ENCODE data around the gene MCM9.

The MCM9 gene

GRCh38 chr6:118917546-118918328 is 17.2 kb downstream of the MCM9 start:
- peaks cover 3% of the 10 kb centered on the region for H3K4me1 Mint-ChIP-seq (ENCODE audit: low read depth)
- H3K27me3 Mint-ChIP-seq (ENCODE audit: low read depth): no peaks in the 10 kb centered on the region
- H3K36me3 Mint-ChIP-seq (ENCODE audit: low read depth): peaks cover 47% of the 10 kb centered on the region
- no peak overlapping the region for H3K27ac Mint-ChIP-seq
- no peak for DNase-seq (ENCODE audit: low spot score)
- no peaks in the 10 kb centered on the region for H3K9me3 Mint-ChIP-seq
- H3K4me3 Mint-ChIP-seq: no peak overlapping the region

GRCh38 chr6:118914598-118914997 is 20.4 kb downstream of the MCM9 start:
- Mint-ChIP-seq H3K4me3 (no peak overlapping the region), H3K4me1 (ENCODE audit: low read depth) (peaks cover 3% of the 10 kb centered on the region), H3K27me3 (ENCODE audit: low read depth) (no peaks in the 10 kb centered on the region), H3K9me3 (no peaks in the 10 kb centered on the region), H3K27ac (no peak overlapping the region), H3K36me3 (ENCODE audit: low read depth) (peaks cover 46% of the 10 kb centered on the region)
- DNase-seq (ENCODE audit: low spot score): no peak

DNA sequence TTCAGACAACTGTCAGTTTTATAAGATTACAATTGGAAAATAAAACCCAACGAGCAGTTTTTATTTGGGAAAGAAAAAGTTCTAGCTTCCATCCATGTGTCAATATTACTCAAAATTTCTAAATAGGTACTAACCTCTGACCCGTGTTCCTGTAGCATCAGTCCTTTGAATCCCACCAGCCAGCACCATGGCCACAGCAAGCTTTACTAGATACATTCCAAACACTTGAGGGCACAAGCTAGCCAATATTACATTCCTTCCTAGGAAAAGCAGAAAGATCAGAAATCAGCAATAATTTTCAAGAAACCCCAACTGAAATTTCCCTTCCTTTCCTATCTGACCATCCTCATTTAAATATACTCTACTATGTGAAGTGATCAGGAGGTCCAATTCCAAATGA is 21.8 kb downstream of the MCM9 start:
- no peaks in the 10 kb centered on the region for H3K9me3 Mint-ChIP-seq
- no peak overlapping the region for H3K27ac Mint-ChIP-seq
- no peaks in the 10 kb centered on the region for H3K27me3 Mint-ChIP-seq (ENCODE audit: low read depth)
- H3K4me1 Mint-ChIP-seq (ENCODE audit: low read depth): peaks cover 5% of the 10 kb centered on the region
- no peak for DNase-seq (ENCODE audit: low spot score)
- H3K36me3 Mint-ChIP-seq (ENCODE audit: low read depth): peaks cover 46% of the 10 kb centered on the region
- H3K4me3 Mint-ChIP-seq: no peak overlapping the region

- H3K27me3 Mint-ChIP-seq (ENCODE audit: low read depth): no peaks in the 10 kb centered on the region
- H3K36me3 Mint-ChIP-seq (ENCODE audit: low read depth): peaks cover 49% of the 10 kb centered on the region
- H3K4me1 Mint-ChIP-seq (ENCODE audit: low read depth): peaks cover 5% of the 10 kb centered on the region
- no peaks in the 10 kb centered on the region for H3K9me3 Mint-ChIP-seq
- no peak overlapping the region for H3K4me3 Mint-ChIP-seq
- no peak overlapping the region for H3K27ac Mint-ChIP-seq
- no peak for DNase-seq (ENCODE audit: low spot score)
Observed at GRCh38 chr6:118912646-118913045, 22.3 kb downstream of the MCM9 start.

GRCh38 chr6:118908441-118908840 is 26.5 kb downstream of the MCM9 start:
- Mint-ChIP-seq H3K27me3 (ENCODE audit: low read depth) (no peaks in the 10 kb centered on the region), H3K4me1 (ENCODE audit: low read depth) (peaks cover 12% of the 10 kb centered on the region), H3K36me3 (ENCODE audit: low read depth) (peaks cover 58% of the 10 kb centered on the region), H3K4me3 (no peak overlapping the region), H3K9me3 (no peaks in the 10 kb centered on the region), H3K27ac (no peak overlapping the region)
- no peak for DNase-seq (ENCODE audit: low spot score)

DNA sequence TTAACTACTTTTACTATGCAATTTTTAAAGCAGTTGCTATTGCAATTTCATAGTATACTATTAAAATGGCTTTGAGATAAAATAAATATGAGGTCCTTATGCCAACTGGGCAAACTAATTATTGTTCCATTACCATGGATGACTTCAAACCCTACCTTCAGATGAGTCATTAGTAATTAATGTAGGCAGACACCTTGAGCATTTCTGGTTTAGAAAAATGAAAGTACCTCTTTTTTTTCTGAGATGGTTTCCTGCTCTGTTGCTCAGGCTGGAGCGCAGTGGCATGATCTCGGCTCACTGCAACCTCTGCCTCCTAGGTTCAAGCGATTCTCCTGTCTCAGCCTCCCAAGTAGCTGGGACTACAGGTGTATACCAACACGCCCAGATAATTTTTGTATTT is 29.1 kb downstream of the MCM9 start:
- peaks cover 64% of the 10 kb centered on the region for H3K36me3 Mint-ChIP-seq (ENCODE audit: low read depth)

DNA sequence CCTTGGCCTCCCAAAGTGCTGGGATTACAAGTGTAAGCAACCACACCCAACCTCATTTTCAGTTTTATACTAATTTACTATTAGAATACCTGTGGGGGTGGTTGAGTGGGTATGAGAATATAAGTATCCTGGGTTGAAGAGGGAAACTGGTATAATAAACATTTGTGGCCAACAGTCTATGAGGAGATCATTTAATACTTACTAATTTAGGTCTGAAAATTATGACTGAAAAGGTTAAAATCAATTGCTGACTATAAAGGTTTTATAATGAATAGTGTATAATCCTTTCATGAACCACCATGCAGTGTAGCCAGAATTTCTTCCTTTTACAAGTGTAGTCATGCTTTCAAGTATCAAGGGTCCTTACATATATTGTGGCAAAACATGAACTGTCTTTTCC is 29.9 kb downstream of the MCM9 start:
- peaks cover 63% of the 10 kb centered on the region for H3K36me3 Mint-ChIP-seq (ENCODE audit: low read depth)

More for the DNA sequence above, 29.1 kb downstream of the MCM9 start:
- H3K27ac Mint-ChIP-seq: no peak overlapping the region
- H3K9me3 Mint-ChIP-seq: no peaks in the 10 kb centered on the region
- peaks cover 31% of the 10 kb centered on the region for H3K4me1 Mint-ChIP-seq (ENCODE audit: low read depth)
- no peak for DNase-seq (ENCODE audit: low spot score)
- no peaks in the 10 kb centered on the region for H3K27me3 Mint-ChIP-seq (ENCODE audit: low read depth)
- H3K4me3 Mint-ChIP-seq: no peak overlapping the region

GRCh38 chr6:118903691-118904090 is 31.3 kb downstream of the MCM9 start:
- H3K27me3 Mint-ChIP-seq (ENCODE audit: low read depth): no peaks in the 10 kb centered on the region
- DNase-seq (ENCODE audit: low spot score): no peak
- no peaks in the 10 kb centered on the region for H3K9me3 Mint-ChIP-seq
- H3K36me3 Mint-ChIP-seq (ENCODE audit: low read depth): peaks cover 67% of the 10 kb centered on the region
- H3K4me1 Mint-ChIP-seq (ENCODE audit: low read depth): peaks cover 47% of the 10 kb centered on the region
- H3K27ac Mint-ChIP-seq: no peak overlapping the region
- no peak overlapping the region for H3K4me3 Mint-ChIP-seq

More for the DNA sequence above, 29.9 kb downstream of the MCM9 start:
- no peak for DNase-seq (ENCODE audit: low spot score)
- H3K27me3 Mint-ChIP-seq (ENCODE audit: low read depth): no peaks in the 10 kb centered on the region
- H3K4me1 Mint-ChIP-seq (ENCODE audit: low read depth): peaks cover 38% of the 10 kb centered on the region
- no peaks in the 10 kb centered on the region for H3K9me3 Mint-ChIP-seq
- H3K27ac Mint-ChIP-seq: no peak overlapping the region
- H3K4me3 Mint-ChIP-seq: no peak overlapping the region

DNA sequence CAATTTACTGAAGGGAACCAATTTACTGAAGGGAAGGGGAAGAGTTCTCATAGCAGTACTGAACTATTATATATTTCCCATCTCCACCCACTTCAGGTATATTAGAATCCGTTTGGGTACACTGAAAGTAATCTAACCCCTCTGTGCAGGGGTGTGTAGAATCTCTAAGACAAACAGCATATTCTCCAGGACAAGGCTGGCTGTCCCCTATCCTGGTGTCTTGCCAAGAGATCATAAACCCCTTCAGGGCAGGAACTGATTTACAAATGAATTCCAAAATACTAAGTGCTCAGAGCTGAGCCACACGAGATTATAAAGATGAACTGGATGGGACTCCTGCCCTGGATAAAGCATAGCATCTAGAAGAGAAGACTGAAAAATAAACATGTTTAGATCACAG is 31.8 kb downstream of the MCM9 start:
- Mint-ChIP-seq H3K27ac (peak overlapping the region; percentile 29), H3K36me3 (ENCODE audit: low read depth) (peaks cover 68% of the 10 kb centered on the region), H3K9me3 (no peaks in the 10 kb centered on the region), H3K4me1 (ENCODE audit: low read depth) (peaks cover 48% of the 10 kb centered on the region), H3K4me3 (no peak overlapping the region), H3K27me3 (ENCODE audit: low read depth) (no peaks in the 10 kb centered on the region)
- DNase-seq (ENCODE audit: low spot score): no peak

DNA sequence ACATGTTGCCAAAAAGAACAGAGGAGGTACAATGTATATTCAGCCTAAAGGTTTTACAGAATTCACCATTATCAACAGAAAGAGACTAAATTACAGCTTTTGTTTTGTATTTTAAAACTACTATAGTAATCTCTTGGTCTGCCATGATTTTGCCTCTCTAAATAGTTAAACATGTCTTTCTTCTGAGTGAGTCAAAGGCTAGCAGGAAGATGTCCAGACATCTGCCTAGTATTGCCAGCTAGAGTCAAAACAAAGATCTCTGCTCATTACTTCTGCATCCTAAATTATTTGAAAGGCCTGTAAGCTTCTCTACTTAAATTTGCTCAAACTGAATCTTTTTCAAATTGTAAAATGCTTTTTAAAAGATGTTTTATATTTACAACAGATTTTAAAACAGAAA is 32.2 kb downstream of the MCM9 start:
- Mint-ChIP-seq H3K4me1 (ENCODE audit: low read depth) (peaks cover 51% of the 10 kb centered on the region), H3K27ac (peak overlapping the region; percentile 29), H3K4me3 (no peak overlapping the region), H3K36me3 (ENCODE audit: low read depth) (peaks cover 68% of the 10 kb centered on the region), H3K9me3 (no peaks in the 10 kb centered on the region), H3K27me3 (ENCODE audit: low read depth) (no peaks in the 10 kb centered on the region)
- no peak for DNase-seq (ENCODE audit: low spot score)

DNA sequence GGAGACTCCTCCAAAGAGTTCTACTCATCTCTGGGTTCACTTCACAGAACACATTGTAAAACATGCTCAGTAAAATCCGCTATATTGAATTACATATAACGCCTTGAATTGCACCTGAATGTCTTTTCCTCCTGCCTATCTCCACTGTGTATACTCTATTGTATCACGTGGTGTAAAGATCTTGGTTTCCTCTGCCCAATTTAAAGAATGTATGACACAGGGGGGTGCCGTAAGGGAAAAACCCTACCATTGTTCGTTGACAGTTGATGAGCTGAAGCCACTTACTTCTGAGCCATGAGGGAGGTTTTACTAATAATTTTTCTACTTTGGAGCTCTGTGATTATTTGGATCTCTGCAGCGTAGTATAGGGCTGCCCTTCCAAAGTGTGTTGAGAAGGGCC is 35.0 kb downstream of the MCM9 start:
- peak overlapping the region; percentile 23 for H3K4me3 Mint-ChIP-seq
- DNase-seq (ENCODE audit: low spot score): no peak
- no peaks in the 10 kb centered on the region for H3K9me3 Mint-ChIP-seq
- peaks cover 60% of the 10 kb centered on the region for H3K4me1 Mint-ChIP-seq (ENCODE audit: low read depth)
- peak overlapping the region; percentile 53 for H3K27ac Mint-ChIP-seq
- no peaks in the 10 kb centered on the region for H3K27me3 Mint-ChIP-seq (ENCODE audit: low read depth)
- peaks cover 51% of the 10 kb centered on the region for H3K36me3 Mint-ChIP-seq (ENCODE audit: low read depth)

GRCh38 chr6:118897386-118897785 is 37.6 kb downstream of the MCM9 start:
- Mint-ChIP-seq H3K27ac (no peak overlapping the region), H3K27me3 (ENCODE audit: low read depth) (no peaks in the 10 kb centered on the region), H3K36me3 (ENCODE audit: low read depth) (peaks cover 43% of the 10 kb centered on the region), H3K9me3 (no peaks in the 10 kb centered on the region), H3K4me1 (ENCODE audit: low read depth) (peaks cover 51% of the 10 kb centered on the region), H3K4me3 (peak overlapping the region; percentile 50)
- DNase-seq (ENCODE audit: low spot score): no peak

GRCh38 chr6:118896339-118897136 is 38.4 kb downstream of the MCM9 start:
- DNase-seq (ENCODE audit: low spot score): no peak
- Mint-ChIP-seq H3K27me3 (ENCODE audit: low read depth) (no peaks in the 10 kb centered on the region), H3K27ac (peak overlapping the region; percentile 92), H3K36me3 (ENCODE audit: low read depth) (peaks cover 40% of the 10 kb centered on the region), H3K4me1 (ENCODE audit: low read depth) (peaks cover 55% of the 10 kb centered on the region), H3K4me3 (peak overlapping the region; percentile 84), H3K9me3 (no peaks in the 10 kb centered on the region)

DNA sequence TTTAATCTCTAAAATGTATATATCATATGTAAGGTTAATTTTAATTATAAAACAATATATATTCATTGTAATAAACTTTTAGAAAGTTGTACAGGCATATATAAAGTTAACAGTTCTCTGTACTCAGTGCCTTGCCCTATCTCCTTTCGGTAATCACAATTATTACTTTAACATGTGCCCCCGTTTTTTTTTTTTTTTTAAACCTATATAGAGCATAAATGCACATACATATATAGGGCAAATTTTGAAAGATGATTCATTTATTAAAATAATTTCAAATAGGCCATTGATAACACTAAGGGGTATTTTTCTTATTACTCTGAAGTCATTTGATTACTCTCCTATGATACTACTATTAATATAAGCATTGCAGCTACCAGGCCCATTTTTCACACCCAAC is 39.1 kb downstream of the MCM9 start:
- H3K4me3 Mint-ChIP-seq: peak overlapping the region; percentile 84
- peak overlapping the region; percentile 92 for H3K27ac Mint-ChIP-seq
- H3K9me3 Mint-ChIP-seq: no peaks in the 10 kb centered on the region
- no peak for DNase-seq (ENCODE audit: low spot score)
- peaks cover 55% of the 10 kb centered on the region for H3K4me1 Mint-ChIP-seq (ENCODE audit: low read depth)
- H3K36me3 Mint-ChIP-seq (ENCODE audit: low read depth): peaks cover 36% of the 10 kb centered on the region
- H3K27me3 Mint-ChIP-seq (ENCODE audit: low read depth): no peaks in the 10 kb centered on the region

Measured in T-helper 2 cell treated with Interferon-gamma antibody and Interleukin-4, amounts not matched to agents 5 μg/mL and 100 μg/mL, for 36 hours (primary cell).